ENCODE results near the gene RASGRP2.

The RASGRP2 gene

DNA sequence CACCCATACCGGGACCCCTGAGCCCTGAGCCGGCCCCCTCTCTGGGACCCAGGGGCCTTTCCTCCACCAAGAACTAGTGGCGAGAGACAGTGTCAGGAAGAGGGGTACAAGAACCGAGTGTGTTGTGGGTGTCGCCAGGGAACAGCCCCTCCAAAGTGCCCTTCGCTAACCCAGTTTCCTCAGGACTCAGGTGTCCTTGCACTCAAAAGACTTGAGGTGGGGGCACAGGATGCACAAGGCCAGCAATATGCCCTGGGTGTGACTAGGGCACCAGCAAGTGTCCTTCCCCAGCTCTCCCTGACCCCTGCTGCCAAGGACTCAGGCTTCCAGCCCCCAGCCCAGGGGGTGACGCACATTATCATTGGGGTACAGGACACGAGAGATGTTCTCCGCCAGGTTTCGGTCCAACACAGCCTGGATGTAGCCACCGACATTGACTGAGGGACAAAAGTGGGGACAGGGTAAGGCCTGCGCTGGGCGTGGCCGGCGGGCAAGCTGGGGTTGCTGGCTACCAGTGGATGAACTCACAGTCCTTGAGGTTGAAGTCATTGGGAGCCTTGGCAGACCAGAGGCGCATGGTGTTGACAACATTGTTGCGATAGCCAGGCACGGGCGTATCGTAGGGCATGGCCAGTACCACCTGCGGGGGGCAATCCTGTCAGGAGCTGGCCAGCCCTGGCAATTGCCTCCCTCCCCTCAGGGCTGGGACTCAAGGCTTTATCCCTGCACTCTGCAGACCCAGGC lies 11.1 kb upstream of the RASGRP2 start:
- Histone ChIP-seq H3K4me3 (ENCODE audit: low read depth, low read length) (no peak overlapping the region), H3K27ac (ENCODE audit: low read depth, low read length) (no peak overlapping the region), H2AFZ (ENCODE audit: low read length, unreplicated experiment) (no peak overlapping the region), H3K79me2 (ENCODE audit: control insufficient read depth, insufficient read depth, low read length, unreplicated experiment) (no peaks in the 10 kb centered on the region), H3K36me3 (ENCODE audit: insufficient read depth, low read length) (no peaks in the 10 kb centered on the region), H3K27me3 (ENCODE audit: insufficient read depth, low read length) (no peaks in the 10 kb centered on the region), H3K4me1 (ENCODE audit: control insufficient read depth, insufficient read depth, low read length, unreplicated experiment) (peaks cover 4% of the 10 kb centered on the region)

DNA sequence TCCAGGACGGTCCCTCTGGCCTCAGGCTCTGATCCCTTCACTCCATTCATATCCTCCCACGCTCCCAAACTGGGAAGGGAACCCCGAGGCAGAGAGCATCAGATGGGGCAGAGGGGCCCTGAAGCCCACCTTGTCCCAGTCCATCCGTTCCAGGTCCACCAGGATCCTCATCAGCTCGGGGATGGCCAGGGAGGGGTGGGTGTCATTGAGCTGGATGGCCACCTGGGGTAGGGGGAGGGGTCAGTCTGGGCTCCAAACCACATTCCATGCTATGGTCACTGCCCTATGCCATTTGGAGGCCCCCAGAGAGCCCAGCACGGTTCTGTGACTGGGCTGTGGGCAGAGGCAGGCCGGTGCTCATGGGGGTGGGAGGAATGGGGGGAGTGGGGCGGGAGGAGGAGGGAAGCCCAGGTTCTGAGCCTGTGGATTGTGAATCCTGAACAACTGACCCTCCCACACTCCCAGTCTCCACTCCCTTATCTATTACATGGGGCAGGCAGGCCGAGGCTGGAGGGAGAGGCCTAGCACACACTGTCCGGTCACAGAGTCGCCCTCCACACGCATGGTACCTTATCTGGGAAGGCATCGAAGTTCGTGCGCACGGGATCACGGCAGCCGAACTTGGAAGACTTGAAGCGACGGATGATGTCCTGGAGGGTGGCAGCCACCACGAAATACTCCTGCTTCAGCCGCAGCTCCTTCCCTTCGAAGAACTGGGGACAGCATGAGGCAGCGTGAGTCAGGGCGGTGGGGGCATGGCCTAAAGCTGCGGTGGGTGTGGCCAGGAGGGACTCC lies 10.4 kb upstream of the RASGRP2 start:
- H2AFZ ChIP-seq (ENCODE audit: low read length, unreplicated experiment): no peak overlapping the region
- no peaks in the 10 kb centered on the region for H3K27me3 ChIP-seq (ENCODE audit: insufficient read depth, low read length)
- H3K4me3 ChIP-seq (ENCODE audit: low read depth, low read length): no peak overlapping the region
- no peak overlapping the region for H3K27ac ChIP-seq (ENCODE audit: low read depth, low read length)
- H3K36me3 ChIP-seq (ENCODE audit: insufficient read depth, low read length): no peaks in the 10 kb centered on the region
- no peaks in the 10 kb centered on the region for H3K4me1 ChIP-seq (ENCODE audit: control insufficient read depth, insufficient read depth, low read length, unreplicated experiment)
- no peaks in the 10 kb centered on the region for H3K79me2 ChIP-seq (ENCODE audit: control insufficient read depth, insufficient read depth, low read length, unreplicated experiment)

DNA sequence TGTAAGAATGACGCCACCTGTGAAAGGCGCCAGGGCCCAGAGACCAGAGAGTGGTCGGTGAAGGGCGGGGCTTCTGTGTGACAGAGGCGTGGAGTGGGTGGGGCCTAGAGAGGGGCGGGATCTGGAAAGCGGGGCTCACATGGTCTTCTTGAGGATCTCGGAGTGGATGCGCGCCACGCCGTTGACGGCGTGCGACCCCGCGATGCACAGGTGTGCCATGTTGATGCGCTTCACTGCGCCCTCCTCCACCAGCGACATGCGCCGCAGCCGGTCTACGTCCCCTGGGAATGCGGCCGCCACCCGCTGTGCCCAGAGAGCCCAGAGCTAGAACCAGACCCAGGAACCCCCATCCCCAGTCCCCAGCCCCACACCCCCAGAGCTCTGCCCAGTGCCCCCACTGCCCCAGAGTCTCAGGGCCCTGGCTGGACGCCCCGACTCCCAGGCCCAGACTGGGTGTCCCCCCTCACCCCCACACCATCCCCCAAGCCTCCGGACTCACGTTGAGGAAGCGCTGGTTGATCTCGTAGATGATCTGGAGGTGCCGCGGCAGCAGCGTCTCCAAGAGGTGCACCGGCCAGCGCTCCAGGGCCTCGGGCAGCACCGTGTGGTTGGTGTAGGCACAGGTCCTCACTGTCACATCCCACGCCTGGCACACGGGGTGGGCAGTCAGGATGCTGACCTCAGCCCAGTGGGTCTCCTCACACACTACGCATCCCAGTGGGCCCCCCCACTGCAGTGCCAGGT lies 9.6 kb upstream of the RASGRP2 start:
- H3K4me3 ChIP-seq (ENCODE audit: low read depth, low read length): no peak overlapping the region
- peaks cover 2% of the 10 kb centered on the region for H3K4me1 ChIP-seq (ENCODE audit: control insufficient read depth, insufficient read depth, low read length, unreplicated experiment)
- no peaks in the 10 kb centered on the region for H3K36me3 ChIP-seq (ENCODE audit: insufficient read depth, low read length)
- no peaks in the 10 kb centered on the region for H3K79me2 ChIP-seq (ENCODE audit: control insufficient read depth, insufficient read depth, low read length, unreplicated experiment)
- H3K27ac ChIP-seq (ENCODE audit: low read depth, low read length): no peak overlapping the region
- H2AFZ ChIP-seq (ENCODE audit: low read length, unreplicated experiment): no peak overlapping the region
- H3K27me3 ChIP-seq (ENCODE audit: insufficient read depth, low read length): no peaks in the 10 kb centered on the region

DNA sequence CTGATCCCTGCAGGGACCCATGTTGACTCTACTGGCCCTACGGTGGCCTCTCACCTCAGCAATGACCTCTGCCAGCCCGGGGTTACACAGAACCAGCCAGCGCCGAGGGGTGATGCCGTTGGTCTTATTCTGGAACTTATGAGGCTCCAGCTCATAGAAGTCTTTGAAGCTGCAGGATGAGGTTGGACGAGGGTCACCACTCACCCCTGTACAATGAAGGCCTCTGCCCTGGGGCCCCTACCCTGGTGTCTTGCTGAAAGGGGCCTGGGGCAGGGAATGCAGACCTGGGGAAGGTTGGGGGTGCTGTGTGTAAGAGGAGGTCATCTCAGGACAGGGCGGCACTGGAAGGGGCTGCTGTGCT lies 9.1 kb upstream of the RASGRP2 start:
- no peaks in the 10 kb centered on the region for H3K36me3 ChIP-seq (ENCODE audit: insufficient read depth, low read length)
- no peak overlapping the region for H2AFZ ChIP-seq (ENCODE audit: low read length, unreplicated experiment)
- H3K27me3 ChIP-seq (ENCODE audit: insufficient read depth, low read length): no peaks in the 10 kb centered on the region

DNA sequence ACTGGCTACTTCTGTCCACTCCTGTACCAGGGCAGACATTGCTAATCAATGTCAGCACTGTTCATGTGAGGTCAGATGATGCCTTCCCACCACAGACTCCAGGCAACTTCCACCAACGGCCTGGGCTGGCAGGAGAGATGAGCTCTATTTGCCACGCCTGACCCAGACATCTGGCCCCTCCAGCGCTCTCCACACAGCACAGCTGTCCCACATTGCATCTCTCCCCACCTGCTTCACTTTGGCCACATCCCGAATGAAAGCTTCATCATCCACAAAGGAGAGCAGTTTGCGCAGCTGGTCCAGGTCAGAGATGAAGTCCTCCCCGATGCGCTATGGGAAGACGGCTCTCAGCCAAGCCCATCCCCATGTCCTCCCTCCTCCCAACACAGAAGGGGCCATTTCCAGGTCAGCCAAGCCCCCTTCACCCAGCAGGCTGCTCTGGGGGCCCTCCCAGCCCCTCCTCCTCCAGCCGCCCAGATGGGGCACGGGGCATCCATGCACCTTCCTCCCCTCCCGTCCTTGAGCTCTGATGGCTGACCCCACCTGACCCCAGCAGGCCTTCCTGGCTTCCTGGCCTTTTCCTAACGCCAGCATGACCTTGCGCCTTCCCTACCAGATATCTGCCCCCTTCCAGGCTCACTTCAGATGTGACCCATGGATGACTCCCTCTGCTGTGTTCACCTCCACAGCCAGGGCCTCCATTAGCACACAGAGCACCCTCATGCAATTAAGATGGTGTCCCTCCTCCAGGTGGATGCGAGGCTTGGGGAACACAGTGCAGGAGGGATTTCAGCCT lies 8.4 kb upstream of the RASGRP2 start:
- Histone ChIP-seq H3K4me1 (ENCODE audit: control insufficient read depth, insufficient read depth, low read length, unreplicated experiment) (peaks cover 8% of the 10 kb centered on the region), H3K36me3 (ENCODE audit: insufficient read depth, low read length) (no peaks in the 10 kb centered on the region), H3K4me3 (ENCODE audit: low read depth, low read length) (no peak overlapping the region), H3K79me2 (ENCODE audit: control insufficient read depth, insufficient read depth, low read length, unreplicated experiment) (no peaks in the 10 kb centered on the region), H2AFZ (ENCODE audit: low read length, unreplicated experiment) (no peak overlapping the region), H3K27ac (ENCODE audit: low read depth, low read length) (no peak overlapping the region), H3K27me3 (ENCODE audit: insufficient read depth, low read length) (no peaks in the 10 kb centered on the region)

More for the DNA sequence above, 9.1 kb upstream of the RASGRP2 start:
- peaks cover 7% of the 10 kb centered on the region for H3K4me1 ChIP-seq (ENCODE audit: control insufficient read depth, insufficient read depth, low read length, unreplicated experiment)
- H3K27ac ChIP-seq (ENCODE audit: low read depth, low read length): no peak overlapping the region
- no peaks in the 10 kb centered on the region for H3K79me2 ChIP-seq (ENCODE audit: control insufficient read depth, insufficient read depth, low read length, unreplicated experiment)
- H3K4me3 ChIP-seq (ENCODE audit: low read depth, low read length): no peak overlapping the region

DNA sequence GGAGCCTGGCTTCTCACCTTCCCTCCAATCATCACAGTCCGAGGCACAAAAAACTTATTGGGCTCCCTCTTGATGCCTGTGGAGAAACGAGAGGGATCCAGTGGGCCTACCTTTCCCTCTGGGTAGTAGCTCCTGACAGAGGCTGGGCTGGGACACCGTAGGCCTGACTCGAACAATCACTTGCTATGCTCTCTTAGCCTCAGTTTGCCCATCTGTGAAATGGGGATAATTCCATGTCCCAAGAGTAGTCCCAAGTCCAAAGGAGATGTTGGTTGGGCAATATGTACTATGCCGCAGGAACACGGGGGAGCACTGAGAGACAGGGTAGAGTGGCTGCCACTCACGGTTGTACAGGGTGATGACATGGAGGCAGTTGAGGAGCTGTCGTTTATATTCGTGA lies 7.6 kb upstream of the RASGRP2 start:
- H3K79me2 ChIP-seq (ENCODE audit: control insufficient read depth, insufficient read depth, low read length, unreplicated experiment): no peaks in the 10 kb centered on the region
- no peak overlapping the region for H2AFZ ChIP-seq (ENCODE audit: low read length, unreplicated experiment)
- no peak overlapping the region for H3K4me3 ChIP-seq (ENCODE audit: low read depth, low read length)
- no peak overlapping the region for H3K27ac ChIP-seq (ENCODE audit: low read depth, low read length)
- H3K27me3 ChIP-seq (ENCODE audit: insufficient read depth, low read length): no peaks in the 10 kb centered on the region
- no peaks in the 10 kb centered on the region for H3K36me3 ChIP-seq (ENCODE audit: insufficient read depth, low read length)
- H3K4me1 ChIP-seq (ENCODE audit: control insufficient read depth, insufficient read depth, low read length, unreplicated experiment): peaks cover 8% of the 10 kb centered on the region

DNA sequence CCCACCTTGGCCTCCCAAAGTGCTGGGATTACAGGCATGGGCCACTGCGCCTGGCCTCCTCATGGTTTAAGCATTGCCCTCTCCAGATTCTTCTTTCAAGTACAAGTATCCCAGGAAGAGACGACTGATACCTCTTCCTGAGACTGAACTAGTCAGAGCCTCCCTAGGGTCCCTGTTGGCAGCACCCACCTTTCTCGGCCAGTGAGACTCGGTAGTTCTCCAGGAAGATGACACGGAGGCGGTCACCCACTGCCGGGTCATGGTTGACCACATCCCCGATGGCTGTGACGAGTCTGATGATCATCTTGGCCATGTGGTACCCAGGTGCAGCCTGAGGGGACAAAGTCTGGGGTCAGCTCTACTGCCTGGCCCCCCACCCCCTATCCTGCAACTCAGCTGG lies 7.2 kb upstream of the RASGRP2 start:
- H2AFZ ChIP-seq (ENCODE audit: low read length, unreplicated experiment): no peak overlapping the region
- no peak overlapping the region for H3K4me3 ChIP-seq (ENCODE audit: low read depth, low read length)
- H3K27me3 ChIP-seq (ENCODE audit: insufficient read depth, low read length): no peaks in the 10 kb centered on the region
- H3K36me3 ChIP-seq (ENCODE audit: insufficient read depth, low read length): no peaks in the 10 kb centered on the region
- H3K4me1 ChIP-seq (ENCODE audit: control insufficient read depth, insufficient read depth, low read length, unreplicated experiment): peaks cover 8% of the 10 kb centered on the region
- no peak overlapping the region for H3K27ac ChIP-seq (ENCODE audit: low read depth, low read length)
- H3K79me2 ChIP-seq (ENCODE audit: control insufficient read depth, insufficient read depth, low read length, unreplicated experiment): no peaks in the 10 kb centered on the region

DNA sequence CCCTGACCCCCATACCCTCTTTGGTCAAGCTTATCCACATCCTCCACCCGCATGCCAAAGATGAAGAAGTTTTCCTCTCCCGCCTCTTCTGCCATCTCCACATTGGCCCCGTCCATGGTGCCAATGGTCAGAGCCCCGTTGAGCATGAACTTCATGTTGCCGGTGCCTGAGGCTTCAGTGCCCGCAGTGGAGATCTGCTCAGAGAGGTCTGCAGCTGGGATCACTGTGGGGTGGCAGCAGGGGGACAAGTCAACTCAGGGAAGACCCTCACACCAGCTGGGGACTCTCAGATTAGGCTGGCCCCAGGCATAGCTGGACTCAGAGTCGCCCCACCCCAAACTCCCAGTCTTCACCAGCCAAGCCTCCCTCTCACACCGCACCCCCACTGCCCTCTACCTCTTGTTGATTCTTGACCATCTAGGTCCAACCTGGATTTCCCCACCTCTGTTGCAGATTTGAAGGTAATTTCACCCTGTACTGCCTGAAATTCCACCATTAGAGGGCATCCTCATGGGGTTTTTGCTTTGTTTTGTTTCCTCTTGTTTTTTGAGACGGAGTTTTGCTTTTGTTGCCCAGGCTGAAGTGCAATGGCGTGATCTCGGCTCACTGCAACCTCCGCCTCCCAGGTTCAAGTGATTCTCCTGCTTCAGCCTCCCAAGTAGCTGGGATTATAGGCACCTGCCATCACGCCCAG lies 6.6 kb upstream of the RASGRP2 start:
- H3K27ac ChIP-seq (ENCODE audit: low read depth, low read length): no peak overlapping the region

DNA sequence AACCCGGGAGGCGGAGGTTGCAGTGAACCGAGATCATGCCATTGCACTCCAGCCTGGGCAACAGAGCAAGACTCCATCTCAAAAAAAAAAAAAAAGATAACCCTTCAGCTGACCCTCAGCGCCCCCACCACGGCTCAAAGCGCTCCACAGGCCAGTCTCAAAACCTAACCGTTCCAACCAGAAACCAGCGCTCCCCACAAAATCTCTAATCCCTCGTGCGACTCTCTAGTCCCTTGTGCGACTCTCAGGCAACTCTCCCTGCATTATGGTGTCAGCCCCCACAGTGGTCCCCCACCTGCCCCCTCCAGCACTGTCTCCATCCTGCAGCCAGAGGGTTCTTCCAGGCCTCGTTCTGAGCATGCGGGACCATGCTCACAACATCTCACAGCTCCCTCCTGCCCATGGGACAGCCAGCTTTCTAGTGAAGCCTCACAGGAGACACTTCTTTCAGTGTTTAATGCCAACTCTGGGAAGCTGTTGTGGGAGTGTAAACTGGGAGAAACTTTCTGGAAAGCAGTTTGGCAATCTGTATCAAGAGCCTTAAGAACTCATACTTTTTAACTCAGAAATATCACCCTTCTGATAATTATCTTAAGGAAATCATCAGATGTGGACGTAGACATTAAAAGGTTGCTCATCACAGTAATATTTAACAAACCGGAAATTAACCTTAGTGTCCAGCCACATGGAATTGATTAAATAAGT lies 4.2 kb upstream of the RASGRP2 start:
- H2AFZ ChIP-seq (ENCODE audit: low read length, unreplicated experiment): no peak overlapping the region
- peaks cover 24% of the 10 kb centered on the region for H3K27me3 ChIP-seq (ENCODE audit: insufficient read depth, low read length)
- no peak overlapping the region for H3K4me3 ChIP-seq (ENCODE audit: low read depth, low read length)
- no peaks in the 10 kb centered on the region for H3K36me3 ChIP-seq (ENCODE audit: insufficient read depth, low read length)
- peak overlapping the region; percentile 42; the same call in 1 of the 2 replicates for H3K27ac ChIP-seq (ENCODE audit: low read depth, low read length)
- peaks cover 18% of the 10 kb centered on the region for H3K4me1 ChIP-seq (ENCODE audit: control insufficient read depth, insufficient read depth, low read length, unreplicated experiment)
- no peaks in the 10 kb centered on the region for H3K79me2 ChIP-seq (ENCODE audit: control insufficient read depth, insufficient read depth, low read length, unreplicated experiment)

More for the DNA sequence above, 6.6 kb upstream of the RASGRP2 start:
- Histone ChIP-seq H3K27me3 (ENCODE audit: insufficient read depth, low read length) (peaks cover 3% of the 10 kb centered on the region; the same call in 1 of the 2 replicates), H3K4me1 (ENCODE audit: control insufficient read depth, insufficient read depth, low read length, unreplicated experiment) (peaks cover 8% of the 10 kb centered on the region), H3K4me3 (ENCODE audit: low read depth, low read length) (no peak overlapping the region), H2AFZ (ENCODE audit: low read length, unreplicated experiment) (no peak overlapping the region), H3K79me2 (ENCODE audit: control insufficient read depth, insufficient read depth, low read length, unreplicated experiment) (no peaks in the 10 kb centered on the region), H3K36me3 (ENCODE audit: insufficient read depth, low read length) (no peaks in the 10 kb centered on the region)

All from ACC112 (cell line).